Stimulated activated CD4-positive, alpha-beta T cell treated with anti-CD3 and anti-CD28 coated beads, Interleukin-15, amount 100 ng/mL, for 24 hours (primary cell): ENCODE measurements around the gene LDLRAD4.
"Not testable (repeated sequence)": the region's sequence is repeated elsewhere in the genome, so short reads cannot be mapped to it uniquely, and the experiment has no call there.

Source experiments
- DNase-seq: peaks from one replicate; pipeline ENCODE4 v3.0.0-alpha.2; 2020

Gene LDLRAD4

GRCh38 chr18:13658436-13659204, 440.1 kb downstream of the LDLRAD4 start:
- no peak for DNase-seq

DNA sequence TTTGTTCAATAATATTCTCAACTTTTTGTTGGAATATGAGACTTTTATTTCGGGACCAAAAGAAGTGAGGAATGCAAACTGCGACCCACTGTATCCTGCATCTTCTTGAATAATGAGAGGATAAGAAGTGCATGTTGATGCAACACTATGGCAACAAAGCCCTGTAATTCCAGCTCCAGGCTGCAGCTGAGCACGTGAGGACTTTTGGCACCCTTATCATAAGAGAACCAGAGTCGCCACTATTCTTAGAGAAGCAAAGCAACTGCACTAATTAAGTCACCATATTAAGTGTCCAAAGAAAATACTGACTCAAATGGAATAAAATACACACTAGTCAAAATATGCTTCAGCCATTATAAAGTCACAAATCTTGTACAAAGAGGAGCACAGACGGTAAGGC, 441.9 kb downstream of the LDLRAD4 start:
- DNase-seq, result no peak

- DNase-seq, result no peak
Measured at GRCh38 chr18:13661051-13661778, 442.7 kb downstream of the LDLRAD4 start.

DNA sequence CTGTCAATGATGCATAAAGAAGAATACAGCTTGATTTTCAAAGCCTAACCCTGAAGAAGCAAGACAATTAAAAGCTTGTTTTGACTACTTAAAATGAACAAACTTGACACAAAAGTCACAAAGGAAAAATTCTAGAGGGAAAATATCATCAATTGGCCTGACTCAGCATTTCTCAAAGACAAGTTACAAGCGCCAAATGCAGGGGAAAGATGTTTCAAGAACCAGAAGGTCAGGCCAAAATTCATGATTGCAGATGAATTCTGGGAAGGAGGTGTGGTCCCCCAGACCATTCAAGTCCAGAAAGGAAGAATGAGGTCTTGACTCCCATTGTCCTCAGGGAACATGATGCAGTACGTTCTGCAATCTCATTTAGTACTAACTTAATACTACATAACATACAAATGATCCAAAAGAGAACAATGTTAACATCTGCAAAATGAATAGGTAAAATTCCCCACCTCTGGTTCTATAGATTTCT, 443.3 kb downstream of the LDLRAD4 start:
- DNase-seq, result no peak

DNA sequence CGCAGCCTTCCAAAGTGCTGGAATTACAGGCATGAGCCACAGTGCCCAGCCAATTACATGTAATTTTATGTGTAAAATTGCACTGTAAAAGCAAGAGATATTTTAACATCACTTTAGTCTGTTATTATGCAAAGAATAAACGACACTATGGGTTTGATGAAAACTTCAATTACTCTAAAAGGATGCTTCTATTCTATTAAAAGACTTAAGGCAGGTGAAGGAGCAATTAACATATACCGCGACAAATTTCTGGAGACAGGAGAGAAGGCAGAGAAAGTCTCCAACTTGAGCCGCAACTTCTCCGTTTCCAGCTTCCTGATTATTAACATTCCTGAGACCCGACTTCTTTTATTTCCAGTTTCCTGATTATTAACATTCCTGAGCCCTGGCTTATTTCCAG, 454.1 kb downstream of the LDLRAD4 start:
- DNase-seq, result no peak

- no peak for DNase-seq
Measured at GRCh38 chr18:13676471-13676870, 457.9 kb downstream of the LDLRAD4 start.

DNA sequence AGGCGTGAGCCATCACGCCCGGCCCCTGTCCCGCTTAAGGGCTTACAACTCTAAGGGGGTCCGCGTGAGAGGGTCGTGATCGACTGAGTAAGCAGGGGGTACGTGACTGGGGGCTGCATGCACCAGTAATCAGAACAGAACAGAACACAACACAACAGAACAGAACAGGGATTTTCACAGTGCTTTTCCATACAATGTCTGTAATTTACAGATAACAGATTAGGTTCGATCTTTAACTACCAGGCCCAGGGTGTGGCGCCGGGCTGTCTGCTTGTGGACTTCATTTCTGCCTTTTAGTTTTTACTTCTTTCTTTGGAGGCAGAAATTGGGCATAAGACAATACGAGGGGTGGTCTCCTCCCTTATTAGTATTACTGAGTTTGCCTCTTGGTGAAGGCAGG, 458.8 kb downstream of the LDLRAD4 start:
- not testable (repeated sequence) for DNase-seq

DNA sequence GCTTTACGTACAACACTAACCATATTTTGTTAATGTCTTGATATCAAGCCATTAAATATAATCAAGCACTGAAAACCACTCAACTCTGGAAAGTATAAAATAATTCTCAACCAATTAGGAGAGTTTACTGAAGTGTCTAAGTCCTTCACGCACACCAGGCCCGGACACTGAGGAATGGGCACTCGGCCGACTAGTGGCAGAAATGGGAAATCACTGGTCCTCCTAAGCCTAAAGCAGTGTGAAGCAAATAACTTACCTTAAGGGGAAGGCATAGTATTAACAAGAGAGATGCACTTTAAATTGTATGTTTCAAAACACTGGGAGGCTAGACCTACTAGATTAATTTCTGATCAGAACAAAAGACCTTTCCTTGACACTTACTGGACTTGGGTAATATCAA, 462.1 kb downstream of the LDLRAD4 start:
- DNase-seq, result peak; percentile 16

- no peak for DNase-seq
Measured at GRCh38 chr18:13681701-13682100, 463.1 kb downstream of the LDLRAD4 start.

GRCh38 chr18:13684546-13684945, 466.0 kb downstream of the LDLRAD4 start:
- no peak for DNase-seq

DNA sequence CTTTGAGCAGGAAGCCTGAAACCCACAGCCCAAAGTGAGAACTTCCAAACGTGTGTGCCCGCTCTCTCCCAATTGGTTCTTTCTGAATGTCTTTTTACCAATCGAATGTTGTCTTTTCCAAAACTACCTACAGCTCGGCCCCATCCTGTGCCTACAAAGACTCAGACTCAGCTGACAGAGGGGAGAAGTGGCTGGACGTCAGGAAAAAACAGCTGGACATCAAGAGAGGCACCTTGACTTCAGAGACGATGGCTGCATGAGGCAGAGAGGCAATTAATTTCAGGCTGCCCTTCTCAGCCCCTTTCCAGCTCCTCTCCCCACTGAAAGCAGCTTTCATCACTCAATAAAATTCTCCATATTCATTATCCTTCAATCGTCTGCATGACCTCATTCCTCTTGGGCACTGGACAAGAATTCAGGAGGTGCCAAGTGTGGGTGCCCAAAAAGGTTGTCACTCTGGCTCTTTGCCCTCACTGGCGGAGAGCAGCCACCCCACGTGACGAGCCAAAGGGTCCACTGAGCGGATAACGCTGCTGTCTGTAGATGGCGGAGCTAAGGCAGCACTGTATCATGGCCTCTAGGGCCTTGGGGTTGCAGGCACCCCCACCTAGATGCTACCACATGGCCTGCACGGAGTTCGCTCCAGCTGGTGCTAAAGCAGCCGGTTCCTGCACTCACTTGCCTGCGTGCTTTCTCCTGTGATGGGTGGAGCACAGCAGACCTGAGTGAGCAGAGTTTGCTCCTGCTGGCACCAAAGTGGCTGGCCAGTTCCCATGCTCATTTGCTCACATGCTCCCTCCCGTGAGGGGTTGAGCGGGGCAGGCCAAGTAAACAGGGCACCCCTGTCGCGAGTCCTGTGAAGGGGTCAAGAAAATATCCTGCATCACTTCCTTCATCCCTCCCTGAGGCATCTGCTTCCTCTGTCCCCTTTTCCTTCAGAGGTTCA, 469.9 kb downstream of the LDLRAD4 start:
- no peak for DNase-seq

- DNase-seq, result not testable (repeated sequence)
Measured at GRCh38 chr18:13690060-13690459, 471.5 kb downstream of the LDLRAD4 start.

DNA sequence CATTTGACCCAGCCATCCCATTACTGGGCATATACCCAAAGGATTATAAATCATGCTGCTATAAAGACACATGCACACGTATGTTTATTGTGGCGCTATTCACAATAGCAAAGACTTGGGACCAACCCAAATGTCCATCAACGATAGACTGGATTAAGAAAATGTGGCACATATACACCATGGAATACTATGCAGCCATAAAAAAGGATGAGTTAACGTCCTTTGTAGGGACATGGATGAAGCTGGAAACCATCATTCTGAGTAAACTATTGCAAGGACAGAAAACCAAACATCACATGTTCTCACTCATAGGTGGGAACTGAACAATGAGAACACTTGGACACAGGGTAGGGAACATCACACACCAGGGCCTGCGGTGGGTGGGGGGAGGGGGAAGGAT, 476.8 kb downstream of the LDLRAD4 start:
- DNase-seq, result not testable (repeated sequence)

GRCh38 chr18:13696961-13697360, 478.4 kb downstream of the LDLRAD4 start:
- no peak for DNase-seq

GRCh38 chr18:13700153-13700552, 481.6 kb downstream of the LDLRAD4 start:
- no peak for DNase-seq
